Effector CD4-positive, alpha-beta T cell (primary cell): ENCODE data around the gene ADAM17.
"Not testable (repeated sequence)": the region's sequence is repeated elsewhere in the genome, so short reads cannot be mapped to it uniquely, and the experiment has no call there.

ENCODE experiments used
- DNase-seq: peaks from one replicate; pipeline ENCODE4 v3.0.0-alpha.2; 2020
- total RNA-seq: gene quantifications from one replicate; lab custom pipeline; 2026; lab: John Stamatoyannopoulos, UW

Gene ADAM17
- 68.1 reads per million, percentile 75 among the genes with 10 or more reads in this experiment for total RNA-seq

DNA sequence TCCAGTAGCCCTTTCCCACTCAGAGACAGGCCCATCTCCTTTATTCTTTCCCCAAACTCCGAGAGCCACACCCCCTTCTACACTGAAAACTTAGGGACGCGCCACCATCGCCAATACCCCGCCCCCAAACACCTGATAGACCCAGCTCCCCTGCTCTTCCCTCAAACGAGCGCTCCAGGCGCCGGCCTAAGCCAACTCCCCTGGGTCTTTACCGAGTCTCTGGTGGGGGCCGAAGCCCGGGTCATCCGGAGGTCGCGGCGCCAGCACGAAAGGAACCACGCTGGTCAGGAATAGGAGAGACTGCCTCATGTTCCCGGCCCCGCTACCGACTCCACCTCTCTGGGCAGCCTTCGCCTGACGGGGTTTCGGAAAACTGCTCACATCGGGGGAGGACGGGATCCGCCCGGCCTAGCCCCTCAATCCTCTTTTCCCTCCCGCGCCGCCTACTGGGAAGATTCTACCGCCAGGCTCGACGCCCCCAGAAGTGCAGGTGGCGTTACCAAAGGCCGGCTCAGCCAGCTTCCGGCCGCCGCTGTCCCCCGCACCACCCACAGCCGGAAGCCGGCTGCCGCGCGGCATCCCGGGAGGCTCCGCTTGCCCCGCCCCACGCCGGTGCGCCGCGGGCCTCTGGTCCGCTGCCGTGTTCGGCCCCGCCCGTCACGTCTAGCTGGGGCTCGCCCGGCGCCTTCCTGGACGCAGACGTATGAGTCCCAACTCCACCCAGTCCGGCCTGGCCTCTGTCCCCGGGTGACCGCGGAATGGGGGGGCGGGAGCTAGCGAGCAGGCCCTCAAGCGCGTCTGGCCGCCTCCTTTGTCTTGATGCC, at the start of gene ADAM17:
Gene ADAM17 (minus strand): TSS at position 534 of the 824 bp plus-strand sequence. CDS start 225 bp downstream, at position 309.
- DNase-seq: peak; percentile 72

DNA sequence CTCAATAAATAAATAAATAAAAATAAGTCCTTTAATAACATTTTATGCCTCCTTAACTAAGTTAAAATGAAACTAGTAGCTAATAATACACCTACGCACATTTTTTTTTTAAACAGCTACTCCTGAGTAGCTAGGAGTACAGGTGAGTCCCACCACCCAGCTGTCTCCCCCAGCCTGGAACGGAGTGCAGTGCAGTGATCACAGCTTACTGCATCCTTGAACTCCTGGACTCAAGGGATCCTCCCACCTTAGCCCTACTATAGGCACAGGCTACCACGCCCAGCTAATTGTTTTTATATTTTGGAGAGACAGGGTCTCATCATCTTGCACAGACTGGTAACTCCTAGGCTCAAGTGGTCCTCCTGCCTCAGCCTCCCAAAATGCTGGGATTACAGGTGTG, 46.8 kb upstream of the ADAM17 start:
- DNase-seq: no peak

DNA sequence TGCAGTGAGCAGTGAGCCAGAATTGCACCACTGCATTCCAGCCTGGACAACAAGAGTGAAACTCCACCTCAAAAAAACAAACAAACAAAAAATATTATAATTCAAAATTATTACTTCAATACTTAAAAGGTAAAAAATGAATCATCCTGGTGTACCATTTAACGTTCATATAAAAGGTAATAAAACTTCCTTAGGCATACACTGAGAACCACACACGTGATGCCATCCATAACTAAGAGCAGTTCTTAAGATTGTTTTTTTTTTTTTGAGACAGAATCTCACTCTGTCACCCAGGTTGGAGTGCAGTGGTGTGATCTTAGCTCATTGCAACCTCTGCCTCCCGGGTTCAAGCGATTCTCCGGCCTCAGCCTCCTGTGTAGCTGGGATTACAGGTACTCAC, 45.8 kb upstream of the ADAM17 start:
- no peak for DNase-seq

DNA sequence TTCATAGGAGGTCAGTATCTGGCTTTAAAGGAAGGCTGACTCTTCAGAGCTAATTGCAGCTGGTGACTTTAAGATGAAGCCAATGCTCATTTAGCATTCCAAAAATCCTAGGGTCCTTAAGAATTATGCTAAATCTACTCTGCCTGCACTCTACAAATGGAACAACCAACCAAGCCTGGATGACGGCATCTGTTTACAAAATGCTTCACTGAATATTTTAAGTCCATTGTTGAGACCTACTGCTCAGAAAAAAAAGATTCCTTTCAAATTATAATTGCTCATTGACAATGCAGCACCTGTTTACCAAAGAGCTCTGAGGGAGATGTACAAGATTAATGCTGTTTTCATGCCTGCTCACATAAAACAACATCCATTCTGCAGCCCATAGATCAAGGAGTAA, 43.8 kb upstream of the ADAM17 start:
- no peak for DNase-seq

DNA sequence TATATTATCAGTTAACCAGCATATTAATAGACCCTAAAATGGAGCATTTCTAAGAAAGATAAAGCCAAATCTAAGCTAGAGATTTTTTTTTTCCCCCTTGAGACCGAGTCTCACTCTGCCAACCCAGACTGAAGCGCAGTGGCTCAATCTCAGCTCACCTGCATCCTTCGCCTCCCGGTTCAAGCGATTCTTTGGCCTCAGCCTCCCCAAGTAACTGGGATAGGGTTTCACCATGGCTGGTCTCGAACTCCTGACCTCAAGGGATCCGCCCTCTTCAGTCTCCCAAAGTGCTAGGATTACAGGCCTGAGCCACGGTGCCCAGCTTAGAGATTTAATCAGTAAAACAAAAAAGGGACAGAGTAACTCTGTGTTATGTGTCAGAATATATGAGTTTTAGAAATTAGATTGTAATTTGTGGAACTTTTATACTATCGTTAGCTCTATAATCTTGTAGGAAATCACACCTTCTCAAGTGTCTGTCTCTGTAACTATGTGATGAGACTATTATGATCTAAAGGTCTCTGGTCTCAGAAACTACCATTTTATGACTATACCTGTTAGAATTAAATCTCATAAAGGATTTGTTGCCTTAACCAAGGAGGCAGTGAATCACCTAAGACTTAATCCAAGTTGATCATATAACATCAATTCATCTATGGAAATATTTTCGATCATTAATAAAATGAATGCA, 41.1 kb upstream of the ADAM17 start:
- no peak for DNase-seq

DNA sequence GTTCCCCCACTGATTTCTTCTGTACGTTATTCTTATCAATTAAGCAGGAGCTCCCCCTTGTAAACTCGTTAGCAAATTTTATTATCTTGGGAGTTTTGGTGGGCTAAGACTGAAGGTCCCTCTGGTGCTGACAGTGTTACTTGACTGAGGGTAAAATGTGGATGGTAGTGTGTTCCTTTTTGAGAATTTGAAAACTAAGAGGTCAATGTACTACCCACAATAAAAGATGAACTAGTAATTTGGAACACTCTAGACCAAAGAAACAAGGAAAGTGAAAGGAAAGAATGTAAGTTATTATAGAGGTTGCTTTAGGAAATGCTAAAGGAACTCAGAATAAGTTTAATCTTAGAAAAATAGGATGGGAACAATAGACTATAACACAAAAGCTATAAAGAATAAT, 40.1 kb upstream of the ADAM17 start:
- DNase-seq: no peak

DNA sequence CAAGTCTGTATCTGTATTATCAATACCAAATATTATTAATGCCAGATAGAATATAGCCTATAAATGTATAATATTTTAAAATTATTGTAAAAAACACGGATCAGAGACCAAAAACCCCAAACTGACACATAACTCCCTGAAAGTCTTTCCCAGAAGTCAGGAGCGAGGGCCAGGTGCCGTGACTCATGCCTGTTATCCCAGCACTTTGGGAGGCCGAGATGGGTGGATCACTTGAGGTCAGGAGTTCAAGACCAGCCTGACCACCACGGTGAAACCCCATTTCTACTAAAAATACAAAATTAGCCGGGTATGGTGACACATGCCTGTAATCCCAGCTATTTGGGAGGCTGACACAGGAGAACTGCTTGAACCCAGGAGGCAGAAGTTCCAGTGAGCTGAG, 39.6 kb upstream of the ADAM17 start:
- DNase-seq: not testable (repeated sequence)

DNA sequence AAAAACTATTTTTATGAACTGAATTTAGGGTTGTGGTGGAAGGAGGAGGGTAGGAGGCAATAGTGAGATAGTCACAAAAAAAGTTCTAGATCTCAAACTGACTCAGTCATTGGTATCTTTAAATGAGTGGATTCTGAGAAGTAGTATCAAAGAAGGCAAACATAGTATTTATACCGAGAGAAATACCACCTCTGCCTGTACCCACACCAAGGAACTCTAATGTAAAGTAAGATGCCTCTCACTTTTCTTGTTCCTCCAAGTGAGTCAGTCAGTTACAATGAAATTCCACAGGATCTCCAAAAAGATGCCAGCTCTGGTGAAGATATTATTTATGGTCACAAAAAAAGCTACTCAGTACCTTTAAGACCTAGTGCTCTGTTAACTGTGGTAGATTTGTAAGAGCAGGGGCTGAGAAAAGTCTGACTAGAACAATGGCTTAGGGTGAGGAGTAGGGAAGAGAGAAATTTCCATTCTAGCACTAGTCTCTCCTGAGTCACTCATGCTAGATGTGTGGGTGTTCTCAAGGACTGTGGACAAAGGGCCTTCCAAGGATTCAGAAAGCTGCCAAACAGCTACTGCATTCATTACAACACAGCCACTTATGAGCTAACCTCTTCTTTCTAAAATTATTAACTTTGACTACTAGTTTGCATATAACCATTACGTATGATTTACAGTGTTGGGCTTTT, 38.9 kb upstream of the ADAM17 start:
- DNase-seq: no peak

DNA sequence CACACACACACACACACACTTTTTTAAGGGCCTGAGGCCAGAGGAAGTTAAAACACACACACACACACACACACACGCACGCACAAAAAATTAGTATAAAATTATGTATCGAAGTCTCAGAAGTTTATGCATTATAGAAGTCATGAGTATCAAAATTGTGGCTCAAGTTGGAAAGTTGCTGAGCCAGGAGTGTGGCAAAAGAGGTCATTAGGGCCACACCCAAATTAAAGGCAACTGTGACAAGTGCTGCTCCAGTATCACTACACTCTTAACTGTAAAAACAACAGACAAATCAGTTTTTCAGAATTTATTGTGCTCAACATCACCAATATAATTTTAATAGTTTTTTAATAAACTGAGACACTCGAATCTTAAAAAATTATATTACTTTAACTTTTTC, 38.3 kb upstream of the ADAM17 start:
- DNase-seq: no peak

DNA sequence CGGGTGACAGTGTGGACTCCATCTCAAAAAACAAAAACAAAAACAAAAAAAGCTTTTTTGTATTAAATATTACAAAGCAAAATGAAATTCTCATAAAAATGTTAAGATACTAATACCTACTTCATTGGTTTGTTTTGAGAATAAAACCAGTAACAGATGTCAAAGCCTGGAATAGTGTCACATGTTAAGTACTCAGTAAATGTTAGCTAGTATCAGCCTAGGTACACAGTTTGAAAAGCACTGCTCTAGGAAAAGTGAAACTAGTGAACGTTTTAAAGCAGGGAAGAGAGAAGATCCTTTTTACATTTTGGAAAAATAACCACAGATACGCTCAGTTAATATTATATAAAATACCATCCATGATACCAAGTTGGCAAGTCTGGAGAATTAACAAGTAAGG, 37.1 kb upstream of the ADAM17 start:
- DNase-seq: no peak

DNA sequence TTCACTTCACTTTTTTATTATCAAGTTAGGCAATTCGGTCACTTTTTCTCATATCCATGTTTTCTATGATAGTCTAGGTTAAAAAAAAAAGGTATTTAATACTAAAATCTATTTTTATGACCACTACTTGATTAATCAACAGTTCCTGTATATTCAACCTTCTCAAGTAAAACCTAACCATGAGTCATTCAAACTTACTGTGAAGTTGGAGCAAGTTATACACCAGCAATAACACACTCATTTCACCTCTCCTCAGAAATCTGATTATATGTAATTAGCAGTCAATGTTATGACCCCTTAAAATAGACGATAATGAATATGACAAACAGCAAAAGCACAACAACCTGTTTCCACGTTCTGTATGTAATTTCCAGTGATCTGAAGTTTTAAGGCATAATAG, 35.0 kb upstream of the ADAM17 start:
- DNase-seq: no peak

DNA sequence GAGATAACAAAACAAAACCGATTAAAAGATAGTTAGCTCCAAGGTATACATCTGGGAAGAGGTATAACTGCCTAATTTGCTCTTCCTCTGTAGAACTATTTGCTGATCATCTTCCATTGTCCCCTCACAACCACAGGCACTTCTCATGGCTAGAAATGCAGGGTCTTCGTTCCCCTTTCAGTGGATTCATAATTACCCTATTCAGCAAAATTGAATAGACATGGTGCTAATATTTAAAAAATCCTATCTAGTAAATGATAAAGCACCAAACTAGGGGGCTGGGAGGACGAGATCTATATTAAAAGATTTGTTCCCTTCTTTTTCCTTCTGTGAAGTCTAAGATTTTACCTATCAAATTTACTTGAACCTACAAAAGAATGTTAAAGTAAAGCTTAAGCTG, 30.8 kb upstream of the ADAM17 start:
- no peak for DNase-seq

DNA sequence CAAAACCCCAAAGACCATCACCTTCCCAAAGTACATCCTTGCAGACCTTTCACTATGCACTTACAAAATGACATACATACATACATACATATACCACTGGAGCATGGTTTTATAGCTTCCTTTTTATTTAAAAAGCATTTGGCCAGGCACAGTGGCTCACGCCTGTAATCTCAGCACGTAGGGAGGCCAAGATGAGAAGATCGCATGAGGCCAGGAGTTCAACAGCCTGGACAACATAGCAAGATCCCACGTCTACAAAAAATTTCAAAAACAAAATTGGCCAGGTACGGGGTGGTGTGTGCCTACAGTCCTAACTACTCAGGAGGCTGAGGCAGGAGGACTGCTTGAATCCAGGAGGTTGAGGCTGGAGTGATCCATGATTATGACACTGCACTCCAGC, 29.9 kb upstream of the ADAM17 start:
- no peak for DNase-seq

DNA sequence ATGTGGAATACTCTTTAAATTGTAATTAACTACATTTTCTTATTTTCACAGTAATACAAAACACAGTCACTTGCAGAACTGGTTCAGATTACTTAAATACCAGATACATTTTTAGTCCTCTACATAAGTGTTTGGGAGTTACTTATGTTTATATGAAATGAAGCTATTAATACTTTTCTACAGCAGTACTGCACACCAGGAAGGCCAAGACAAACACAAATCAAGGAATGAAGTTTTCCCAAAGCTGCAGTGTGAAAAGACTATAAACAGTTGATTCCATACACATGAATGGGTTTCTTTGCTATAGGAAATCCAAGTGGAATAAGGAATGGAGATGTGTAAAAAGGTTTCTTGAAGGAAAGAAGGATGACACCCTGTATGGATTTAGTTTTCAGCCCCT, 29.3 kb upstream of the ADAM17 start:
- not testable (repeated sequence) for DNase-seq

DNA sequence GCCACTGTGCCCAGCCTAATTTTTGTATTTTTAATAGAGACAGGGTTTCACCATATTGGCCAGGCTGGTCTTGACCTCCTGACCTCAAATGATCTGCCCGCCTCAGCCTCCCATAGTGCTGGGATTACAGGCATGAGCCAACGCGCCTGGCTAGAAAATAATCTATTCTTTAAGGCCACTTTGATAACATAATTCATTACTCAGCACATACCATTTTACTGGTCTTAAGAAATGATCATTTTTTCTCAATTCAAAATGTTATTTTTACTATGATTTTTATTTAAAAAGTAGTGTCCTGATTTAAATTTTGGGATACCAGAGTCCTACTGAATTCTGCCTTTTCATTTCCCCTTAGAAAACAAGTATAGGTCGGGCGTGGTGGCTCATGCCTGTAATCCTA, 27.0 kb upstream of the ADAM17 start:
- DNase-seq: no peak

DNA sequence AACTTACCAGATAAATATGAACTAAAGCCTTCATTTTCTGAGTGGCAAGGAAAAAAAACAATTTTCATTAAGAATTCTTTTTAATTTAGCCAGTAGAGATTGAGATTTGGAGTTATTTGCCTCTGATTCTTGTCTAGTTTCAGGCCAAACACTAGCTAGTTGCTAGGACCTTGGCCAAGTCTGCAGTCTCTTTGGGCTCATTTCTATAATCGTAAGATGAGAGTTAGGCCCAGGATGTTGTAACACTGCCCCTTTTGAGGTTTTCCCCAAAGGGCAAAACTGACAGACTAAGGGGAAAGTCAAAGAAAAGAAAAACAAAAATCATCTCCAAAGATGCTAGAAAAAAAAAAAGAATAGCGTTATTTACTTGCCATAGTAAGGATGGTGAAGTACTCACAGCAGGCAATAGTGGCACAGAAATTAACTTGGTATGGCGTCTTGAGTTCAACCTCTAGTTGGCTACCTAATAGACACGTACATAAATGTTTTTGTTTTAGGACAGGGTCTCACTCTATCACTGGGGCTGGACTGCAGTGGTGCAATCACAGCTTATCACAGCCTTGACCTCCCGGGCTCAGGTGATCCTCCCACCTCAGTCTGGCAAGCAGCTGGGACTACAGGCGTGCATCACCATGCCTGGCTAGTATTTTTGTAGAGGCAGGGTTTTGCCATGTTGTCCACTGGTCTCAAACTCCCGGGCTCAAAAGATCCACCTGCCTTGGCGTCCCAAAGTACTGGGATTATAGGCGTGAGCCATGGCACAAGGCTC, 23.0 kb upstream of the ADAM17 start:
- no peak for DNase-seq

DNA sequence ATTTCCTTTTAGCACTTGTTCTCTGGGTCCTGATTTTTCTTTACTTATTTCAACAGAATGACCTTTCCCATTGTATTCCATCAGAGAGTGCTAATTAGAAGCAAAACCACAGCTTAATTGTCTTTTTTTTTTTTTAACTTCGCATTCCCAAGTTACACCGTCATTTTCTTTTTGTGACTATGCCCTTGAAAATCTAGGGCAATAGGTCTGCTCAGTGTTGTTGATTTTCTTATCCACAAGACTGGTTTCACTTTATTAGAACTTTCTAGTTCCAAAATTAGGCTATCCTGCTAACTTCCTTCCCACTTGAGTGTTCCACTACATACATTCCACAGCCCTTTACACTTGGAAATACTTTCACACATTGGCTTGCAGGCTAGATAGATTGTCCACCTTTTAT, 18.7 kb upstream of the ADAM17 start:
- no peak for DNase-seq

DNA sequence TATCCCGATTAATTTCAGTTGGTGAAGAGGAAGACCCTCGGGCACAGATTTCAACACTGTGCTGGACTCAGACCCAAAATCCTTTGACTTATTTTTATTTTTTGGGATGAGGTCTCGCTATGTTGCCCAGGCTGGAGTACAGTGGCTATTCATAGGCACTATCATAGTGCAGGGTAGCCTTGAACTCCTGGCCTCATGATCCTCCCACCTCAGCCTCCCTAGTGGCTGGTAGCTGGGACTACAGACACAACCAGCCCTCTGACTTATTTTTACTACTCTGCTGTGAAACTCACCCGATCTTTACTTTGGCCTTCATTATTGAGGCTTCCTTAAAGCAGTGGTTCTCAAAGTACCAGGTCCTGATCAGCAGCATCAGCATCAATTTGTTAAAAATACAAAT, 18.2 kb upstream of the ADAM17 start:
- no peak for DNase-seq

DNA sequence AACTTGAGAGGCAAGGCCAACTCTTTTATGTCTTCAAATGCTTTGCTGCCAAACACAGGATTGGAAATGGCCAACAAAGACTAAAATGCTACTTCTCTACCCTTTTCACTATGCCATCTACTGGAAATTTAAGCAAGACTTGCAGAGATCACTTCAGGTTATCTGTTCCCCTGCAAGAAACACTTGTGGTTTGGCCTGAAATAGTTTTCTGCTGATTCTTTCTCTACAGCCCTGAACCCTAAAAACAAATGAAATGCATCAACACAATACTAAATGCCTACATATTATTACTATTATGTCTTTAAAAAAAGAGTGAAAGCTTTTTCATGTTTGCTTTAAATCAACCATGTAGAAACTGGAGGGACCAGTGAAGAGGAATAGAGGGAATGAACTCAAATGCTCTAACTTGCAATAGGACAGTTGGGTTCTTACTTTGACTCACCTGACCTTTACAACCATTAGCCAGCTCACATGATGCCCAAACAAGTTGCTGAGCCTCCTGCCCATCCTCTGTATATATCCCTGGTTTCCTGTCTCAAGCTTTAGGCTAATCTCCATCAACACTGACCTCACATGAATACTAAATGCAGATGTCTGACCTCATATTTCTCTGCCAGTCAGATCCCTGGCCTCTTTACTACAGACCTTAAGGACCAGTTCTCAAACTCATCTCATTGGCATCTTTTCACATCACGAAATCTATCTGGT, 17.5 kb upstream of the ADAM17 start:
- no peak for DNase-seq

DNA sequence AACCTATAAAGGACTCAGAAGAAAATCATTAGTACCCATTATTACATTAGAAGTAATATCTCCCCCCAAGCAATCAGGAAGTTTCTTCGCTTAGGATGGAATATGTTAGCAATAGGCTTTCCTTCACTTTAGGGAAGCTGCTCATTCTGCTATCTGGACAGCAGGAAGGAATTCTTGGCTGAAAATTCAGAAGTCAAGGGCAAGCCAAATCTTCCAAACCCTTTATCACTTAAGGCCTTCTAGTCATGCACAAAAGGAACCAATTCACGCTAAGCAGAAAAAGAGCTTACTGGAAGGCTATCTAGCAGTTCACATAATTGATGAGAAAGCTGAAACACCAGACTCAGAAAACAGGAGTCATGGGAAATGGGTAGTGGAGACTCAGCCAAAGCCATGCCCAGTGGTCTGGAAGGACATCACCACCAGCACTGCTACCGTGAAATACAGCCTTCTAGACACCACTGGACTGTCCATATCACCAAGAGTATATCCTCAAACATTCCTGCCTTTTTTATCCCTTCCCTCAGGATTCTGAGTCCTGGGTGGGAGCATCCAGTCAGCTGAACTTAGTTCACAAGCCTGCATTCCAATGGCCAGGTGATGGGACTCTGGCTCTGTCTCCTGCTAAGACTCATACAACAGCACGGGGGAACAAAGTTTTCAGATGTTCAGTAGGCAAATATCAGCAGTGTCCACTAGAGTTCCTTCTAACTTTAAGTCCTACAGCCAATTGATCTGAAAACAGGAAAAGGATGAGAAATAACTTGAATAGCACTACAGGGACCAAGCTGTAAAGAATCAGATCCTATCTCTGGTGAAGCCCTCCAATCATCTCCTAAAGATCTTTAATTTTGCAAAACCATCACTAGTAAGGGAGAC, 14.8 kb upstream of the ADAM17 start:
- no peak for DNase-seq
